GM12873 (cell line): ENCODE results near the gene CHML.
A peak's percentile ranks its signal among the peaks of the same experiment; 100 is the strongest.

Experiments used
- TF ChIP-seq, protein P1 (sequence below): IDR thresholded peaks from 2 replicates; pipeline ENCODE4 v1.5.1; 2012; ENCODE audit warnings: low read depth, mild to moderate bottlenecking, moderate library complexity, low read length, control low read depth; ENCODE audit not compliant: insufficient read depth; ENCODE audit errors: missing control alignments

Gene CHML

GRCh38 chr1:241614144-241614543 is 26.0 kb downstream of the CHML start:
- TF ChIP-seq, protein P1, sequence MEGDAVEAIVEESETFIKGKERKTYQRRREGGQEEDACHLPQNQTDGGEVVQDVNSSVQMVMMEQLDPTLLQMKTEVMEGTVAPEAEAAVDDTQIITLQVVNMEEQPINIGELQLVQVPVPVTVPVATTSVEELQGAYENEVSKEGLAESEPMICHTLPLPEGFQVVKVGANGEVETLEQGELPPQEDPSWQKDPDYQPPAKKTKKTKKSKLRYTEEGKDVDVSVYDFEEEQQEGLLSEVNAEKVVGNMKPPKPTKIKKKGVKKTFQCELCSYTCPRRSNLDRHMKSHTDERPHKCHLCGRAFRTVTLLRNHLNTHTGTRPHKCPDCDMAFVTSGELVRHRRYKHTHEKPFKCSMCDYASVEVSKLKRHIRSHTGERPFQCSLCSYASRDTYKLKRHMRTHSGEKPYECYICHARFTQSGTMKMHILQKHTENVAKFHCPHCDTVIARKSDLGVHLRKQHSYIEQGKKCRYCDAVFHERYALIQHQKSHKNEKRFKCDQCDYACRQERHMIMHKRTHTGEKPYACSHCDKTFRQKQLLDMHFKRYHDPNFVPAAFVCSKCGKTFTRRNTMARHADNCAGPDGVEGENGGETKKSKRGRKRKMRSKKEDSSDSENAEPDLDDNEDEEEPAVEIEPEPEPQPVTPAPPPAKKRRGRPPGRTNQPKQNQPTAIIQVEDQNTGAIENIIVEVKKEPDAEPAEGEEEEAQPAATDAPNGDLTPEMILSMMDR, result no peak

DNA sequence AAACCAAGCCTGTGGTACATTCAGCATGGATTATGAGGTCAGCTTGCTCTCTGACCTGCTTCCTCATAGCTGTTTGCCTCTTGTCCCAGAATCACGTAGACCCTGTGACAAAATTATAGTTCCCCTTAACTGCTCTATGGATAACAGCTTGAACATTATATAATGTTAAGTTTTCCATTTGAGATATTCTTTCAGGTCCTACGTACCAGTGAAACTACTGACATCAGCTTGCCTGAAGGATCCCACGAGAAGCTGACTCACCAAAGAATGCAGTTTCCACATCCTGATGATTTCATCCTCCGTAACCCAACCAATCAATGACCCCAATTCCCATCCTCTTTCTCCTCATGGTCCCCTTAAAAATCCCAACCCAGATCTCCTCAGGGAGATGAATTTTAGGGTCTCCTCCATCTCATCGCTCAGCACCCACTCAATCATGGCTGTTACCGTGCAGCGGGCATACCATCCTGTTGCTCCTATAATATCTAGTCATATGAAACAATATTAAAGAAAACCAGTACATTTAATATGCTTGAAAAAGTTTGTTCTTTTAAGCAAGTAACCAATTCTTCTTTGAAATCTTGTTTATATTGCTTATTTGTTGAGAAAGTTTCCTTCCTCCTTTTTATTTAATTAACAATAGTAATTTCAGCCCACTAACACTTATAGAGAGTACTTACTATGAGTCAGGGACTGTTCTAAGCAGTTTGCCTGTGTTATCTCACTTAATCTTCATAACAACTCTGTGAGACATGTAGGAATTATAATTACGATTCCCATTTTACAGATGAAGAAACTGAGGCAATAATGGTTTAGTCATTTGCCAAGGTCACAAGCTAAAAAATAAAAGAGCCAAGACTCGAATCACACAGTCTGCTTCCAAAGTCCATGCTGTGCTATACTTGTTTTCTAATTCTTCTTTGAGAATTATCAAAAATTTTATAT is 27.4 kb downstream of the CHML start:
- TF ChIP-seq, protein P1, result no peak

DNA sequence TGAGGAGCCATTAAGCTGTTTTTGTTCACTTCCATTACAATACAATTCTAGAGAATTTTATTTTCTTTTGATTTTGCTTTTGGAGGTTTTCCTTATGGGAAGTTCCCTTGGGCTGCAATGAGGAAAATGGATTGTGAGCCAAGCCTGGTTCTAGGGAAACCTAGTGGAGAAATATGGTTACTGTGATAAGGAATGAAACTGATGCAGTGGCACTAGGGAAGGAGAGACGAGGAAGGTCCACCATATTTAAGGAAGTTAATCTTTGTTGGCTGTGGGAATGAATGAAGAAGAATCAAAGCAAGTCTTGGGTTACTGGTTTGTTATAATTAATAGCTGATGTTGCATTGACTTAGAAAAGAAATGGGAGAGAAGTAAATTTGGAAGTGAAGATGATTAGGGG is 28.4 kb downstream of the CHML start:
- TF ChIP-seq, protein P1, result no peak

- TF ChIP-seq, protein P1, result peak; percentile 56
These were observed 29.1 kb downstream of the CHML start for GRCh38 chr1:241611063-241611462.

DNA sequence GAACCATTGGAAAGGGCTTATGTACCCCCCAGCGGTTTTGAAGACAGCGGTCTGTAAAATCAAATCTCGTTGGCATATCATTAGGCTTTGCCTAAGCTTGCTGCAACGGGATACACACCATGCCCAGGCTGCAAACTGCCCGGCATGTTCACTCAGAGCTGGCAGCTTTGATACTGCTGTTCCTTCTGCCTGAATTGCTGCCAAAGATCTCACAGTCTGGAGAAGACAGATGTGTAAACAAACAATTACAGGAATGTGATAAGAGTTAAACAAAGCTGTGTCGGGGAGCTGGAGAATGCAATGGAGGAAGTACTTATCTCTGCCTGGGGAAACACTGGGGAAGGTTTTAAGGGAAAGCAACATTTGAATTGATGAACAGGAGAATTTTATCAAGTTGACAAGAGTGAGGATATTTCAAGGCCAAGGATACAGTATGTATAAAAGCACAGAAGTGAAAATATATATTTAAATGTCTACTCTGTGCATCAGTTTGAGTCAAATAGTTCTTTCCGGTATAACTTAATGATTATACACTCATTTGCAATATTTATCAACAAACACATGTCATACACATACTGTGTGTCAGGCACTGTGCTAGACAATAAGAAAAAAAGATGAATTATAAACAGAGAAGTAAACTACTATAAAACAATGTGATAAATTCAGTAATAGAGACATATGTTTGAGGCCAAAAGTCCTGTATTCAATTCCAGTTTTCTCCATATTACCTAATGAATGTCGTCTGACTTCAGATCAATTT is 29.9 kb downstream of the CHML start:
- TF ChIP-seq, protein P1, result no peak

DNA sequence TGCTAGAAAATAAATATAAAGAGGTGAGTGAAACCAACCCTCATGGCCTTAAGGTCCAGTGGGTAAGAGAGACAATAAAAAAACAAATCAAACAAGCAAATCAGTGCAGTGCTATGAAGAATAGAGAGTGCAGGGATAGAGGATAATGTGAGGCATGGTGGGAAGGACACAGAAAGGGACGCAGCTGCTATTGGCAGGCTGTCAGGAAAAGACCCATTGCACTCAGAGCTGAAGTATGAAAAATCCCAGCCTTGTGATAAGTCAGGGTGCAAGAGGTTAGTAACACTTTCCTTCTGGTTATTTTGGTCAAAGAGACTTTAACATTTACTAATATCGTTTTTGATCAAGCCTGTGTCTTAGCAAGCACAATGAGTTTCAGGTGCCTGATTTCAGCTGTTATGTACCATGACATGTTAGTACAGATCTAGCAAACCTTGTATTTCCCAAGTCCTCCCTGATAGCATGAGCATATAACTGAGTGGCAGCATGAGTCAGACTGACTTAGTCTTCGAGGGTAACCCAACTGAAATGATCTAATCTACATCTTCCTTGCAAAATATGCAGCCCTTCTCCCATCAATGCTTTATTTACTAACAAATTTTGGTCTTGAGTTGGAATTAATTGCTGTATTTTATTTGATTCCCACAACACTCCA is 31.7 kb downstream of the CHML start:
- TF ChIP-seq, protein P1, result no peak

DNA sequence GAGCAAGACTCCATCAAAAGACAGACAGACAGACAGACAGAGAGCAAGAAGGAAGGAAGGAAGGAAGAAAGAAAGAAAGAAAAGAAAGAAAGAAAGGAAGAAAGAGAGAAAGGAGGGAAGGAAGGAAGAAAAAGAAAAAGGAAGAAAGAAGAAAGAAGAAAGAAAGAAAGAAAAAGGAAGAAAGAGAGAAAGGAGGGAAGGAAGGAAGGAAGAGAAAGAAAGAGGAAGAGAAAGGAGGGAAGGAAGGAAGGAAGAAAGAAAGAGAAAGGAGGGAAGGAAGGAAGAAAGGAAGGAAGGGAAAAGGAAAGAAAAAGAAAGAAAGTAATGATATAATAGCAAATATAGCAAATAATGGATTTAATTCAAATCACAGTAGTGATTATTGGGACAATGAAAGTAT is 32.7 kb downstream of the CHML start:
- TF ChIP-seq, protein P1, result no peak
